Activated naive CD8-positive, alpha-beta T cell treated with anti-CD3 and anti-CD28 coated beads for 36 hours (primary cell): ENCODE data around the gene ARHGAP19. TPM values are rescaled to one million over a fixed set of nuclear protein-coding genes. Genes with fewer than 3 reads are reported as not detected.

Experiments used
- DNase-seq: peaks from one replicate; pipeline ENCODE4 v3.0.0; 2021
- H3K27ac Mint-ChIP-seq: one replicate; pipeline ENCODE4 v1.8.0; 2022; ENCODE audit warnings: mild to moderate bottlenecking, moderate library complexity, mixed read lengths
- H3K27me3 Mint-ChIP-seq: one replicate; pipeline ENCODE4 v1.8.0; 2022; ENCODE audit warnings: mild to moderate bottlenecking, mixed read lengths
- H3K36me3 Mint-ChIP-seq: one replicate; pipeline ENCODE4 v1.8.0; 2021; ENCODE audit warnings: mild to moderate bottlenecking, mixed read lengths
- H3K4me1 Mint-ChIP-seq: one replicate; pipeline ENCODE4 v1.8.0; 2021; ENCODE audit warnings: mixed read lengths
- H3K4me3 Mint-ChIP-seq: one replicate; pipeline ENCODE4 v1.8.0; 2022; ENCODE audit warnings: mild to moderate bottlenecking, moderate library complexity, mixed read lengths
- H3K9me3 Mint-ChIP-seq: one replicate; pipeline ENCODE4 v1.8.0; 2022; ENCODE audit warnings: mixed read lengths
- total RNA-seq, 2 experiments: library from RNA; stranded (reverse); gene quantifications; one replicate each; pipeline ENCODE4 v1.2.3, GENCODE V29; 2021

ARHGAP19 gene
- total RNA-seq, 2 experiments from 2014 or later: 36.1 to 42.9 TPM

DNA sequence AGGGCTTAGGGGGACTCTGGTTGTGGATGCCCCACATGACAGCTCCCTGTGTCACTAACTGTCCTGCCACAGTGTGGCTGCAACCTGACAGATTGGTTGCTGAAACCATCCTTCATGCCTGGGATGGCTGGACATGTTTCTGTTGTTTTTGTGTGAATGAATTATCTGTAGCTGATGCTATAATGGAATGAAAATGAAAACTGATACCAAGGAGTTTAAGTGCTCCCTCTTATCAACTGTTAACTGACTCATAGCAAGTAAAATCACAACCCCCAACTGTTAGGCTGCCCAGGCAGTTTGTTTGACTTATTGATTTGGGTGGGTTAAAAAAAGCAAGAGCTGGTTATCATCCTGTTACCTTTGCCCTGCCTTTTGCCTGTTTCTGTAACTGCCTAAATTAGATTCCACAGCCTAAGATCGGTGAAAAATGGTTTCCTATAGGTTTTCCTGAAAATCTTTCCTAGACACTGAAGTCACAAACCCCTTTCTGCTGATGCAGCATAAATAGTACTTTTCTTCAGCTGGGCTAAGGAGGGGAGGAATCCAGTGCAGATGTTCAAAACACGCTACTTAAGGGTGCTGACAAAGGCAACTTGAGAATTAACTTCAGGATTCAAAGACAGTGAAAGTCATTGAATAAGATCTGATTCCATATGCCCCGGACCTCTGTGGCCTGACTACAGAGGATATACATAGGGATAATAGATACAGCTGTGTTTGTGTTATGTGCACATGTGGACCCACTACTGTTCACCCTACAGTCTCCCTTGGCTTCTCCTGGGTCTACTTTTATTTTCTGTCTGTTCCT lies 36.4 kb upstream of the ARHGAP19 start:
- Mint-ChIP-seq H3K9me3 (no peaks in the 10 kb centered on the region), H3K36me3 (peaks cover 4% of the 10 kb centered on the region), H3K4me1 (peaks cover 51% of the 10 kb centered on the region), H3K27ac (peak overlapping the region; percentile 9), H3K27me3 (no peaks in the 10 kb centered on the region), H3K4me3 (no peak overlapping the region)
- DNase-seq: no peak

DNA sequence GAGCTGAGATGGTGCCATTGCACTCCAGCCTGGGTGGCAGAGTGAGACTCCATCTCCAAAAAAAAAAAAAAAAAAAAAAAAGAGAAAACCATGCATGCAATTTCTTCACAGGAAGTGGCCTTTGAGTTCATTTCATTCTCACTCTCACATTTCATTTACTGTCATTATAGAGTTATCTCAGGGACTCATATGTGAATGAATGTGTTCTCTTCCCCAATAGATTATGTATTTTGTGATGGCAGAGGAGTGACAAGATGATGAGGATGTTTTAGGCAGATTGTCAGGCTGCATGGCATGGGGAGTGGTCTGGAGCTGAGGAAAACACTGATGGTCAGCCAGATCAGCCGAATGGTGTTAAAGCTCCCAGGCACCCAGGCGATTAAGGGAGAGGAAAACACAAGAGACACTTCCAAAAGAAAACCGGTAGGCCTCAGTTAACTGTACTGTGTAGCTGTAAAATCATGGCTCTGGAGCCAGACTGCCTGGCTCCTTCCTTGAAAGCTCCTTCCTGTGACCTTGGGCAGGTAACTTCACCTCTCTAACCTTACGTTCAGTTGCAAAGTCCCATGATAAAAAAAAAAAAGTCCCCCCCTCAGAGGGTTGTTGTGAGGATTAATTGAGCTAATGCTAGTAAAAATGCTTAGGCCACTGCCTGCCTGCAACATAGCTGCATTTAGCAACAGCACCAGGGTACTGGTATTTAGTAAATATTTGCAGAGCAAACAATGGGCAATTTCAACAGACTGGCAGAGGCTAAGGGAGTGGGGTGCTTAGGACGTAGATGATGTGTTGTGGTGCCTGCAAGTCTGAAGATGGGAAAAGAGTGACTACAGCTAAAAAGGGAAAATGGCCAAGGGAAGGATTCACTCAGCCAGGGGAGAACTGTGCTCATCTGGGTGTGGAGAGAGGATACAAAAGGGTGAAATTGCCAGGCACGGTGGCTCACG lies 35.2 kb upstream of the ARHGAP19 start:
- Mint-ChIP-seq H3K4me1 (peaks cover 42% of the 10 kb centered on the region), H3K4me3 (no peak overlapping the region), H3K36me3 (no peaks in the 10 kb centered on the region), H3K27me3 (no peaks in the 10 kb centered on the region), H3K9me3 (no peaks in the 10 kb centered on the region), H3K27ac (peak overlapping the region; percentile 71)
- DNase-seq: no peak

DNA sequence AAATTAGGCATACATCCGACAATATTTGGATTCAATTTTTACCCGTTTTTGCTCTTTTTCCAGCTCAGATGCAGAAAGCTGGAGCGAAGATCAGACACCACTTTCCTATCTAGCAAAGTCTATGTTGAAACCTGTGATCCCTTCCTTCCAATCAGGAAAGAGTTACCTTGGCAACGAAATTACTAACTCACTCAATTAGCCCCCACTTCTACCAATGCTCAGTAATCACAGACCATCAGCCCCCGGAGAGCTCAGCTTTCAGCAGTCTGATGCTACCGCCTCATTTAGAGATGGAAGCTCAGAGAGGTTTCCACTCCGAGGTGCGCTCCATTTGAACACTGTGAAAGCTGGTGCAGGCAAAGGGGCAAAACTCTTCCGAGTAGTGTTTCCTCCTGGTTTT lies 33.3 kb upstream of the ARHGAP19 start:
- H3K36me3 Mint-ChIP-seq: no peaks in the 10 kb centered on the region
- DNase-seq: no peak
- no peaks in the 10 kb centered on the region for H3K9me3 Mint-ChIP-seq
- no peaks in the 10 kb centered on the region for H3K27me3 Mint-ChIP-seq
- H3K4me3 Mint-ChIP-seq: no peak overlapping the region
- peaks cover 39% of the 10 kb centered on the region for H3K4me1 Mint-ChIP-seq
- H3K27ac Mint-ChIP-seq: no peak overlapping the region

DNA sequence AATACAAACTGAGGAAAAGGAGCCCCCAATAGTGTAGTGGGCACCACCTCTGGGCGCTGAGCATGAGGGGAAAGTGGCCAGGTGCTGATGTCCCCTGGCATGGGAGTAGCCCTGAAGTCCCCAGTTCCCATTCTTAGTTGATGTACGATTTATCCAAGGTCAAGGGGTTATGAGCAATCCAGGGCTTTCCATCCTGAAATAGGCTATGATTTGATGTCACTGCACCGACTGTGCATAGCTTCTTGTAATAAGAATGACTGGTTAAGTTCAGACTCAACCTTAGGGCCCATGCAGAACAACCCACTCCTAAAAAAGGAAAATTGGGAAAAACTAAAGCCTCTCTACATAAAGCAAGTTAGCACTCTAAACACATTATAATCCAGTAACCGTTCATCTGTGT lies 31.1 kb upstream of the ARHGAP19 start:
- Mint-ChIP-seq H3K27me3 (no peaks in the 10 kb centered on the region), H3K27ac (no peak overlapping the region), H3K4me3 (no peak overlapping the region), H3K4me1 (peaks cover 38% of the 10 kb centered on the region), H3K36me3 (no peaks in the 10 kb centered on the region), H3K9me3 (no peaks in the 10 kb centered on the region)
- no peak for DNase-seq

DNA sequence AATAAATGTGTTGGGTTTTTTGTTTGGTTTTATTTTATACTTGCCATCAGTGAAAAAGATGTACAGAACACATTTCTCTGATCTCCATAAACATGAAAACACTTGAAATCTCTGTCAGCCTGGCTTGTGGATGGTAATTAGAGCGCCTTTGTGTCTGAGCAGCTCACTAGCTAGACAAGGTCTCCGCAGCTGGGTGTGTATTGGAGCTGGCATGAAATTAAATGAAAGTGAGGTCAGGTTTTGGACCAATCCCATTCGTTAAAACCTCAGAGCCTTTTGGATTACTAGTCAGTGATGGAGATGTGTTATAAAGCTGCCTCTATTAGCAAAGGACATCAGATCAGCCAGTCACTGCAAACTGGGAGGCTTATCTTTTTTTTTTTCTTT lies 29.4 kb upstream of the ARHGAP19 start:
- no peak for DNase-seq
- Mint-ChIP-seq H3K9me3 (no peaks in the 10 kb centered on the region), H3K27me3 (no peaks in the 10 kb centered on the region), H3K36me3 (no peaks in the 10 kb centered on the region), H3K27ac (no peak overlapping the region), H3K4me3 (peak overlapping the region; percentile 84), H3K4me1 (peaks cover 26% of the 10 kb centered on the region)

DNA sequence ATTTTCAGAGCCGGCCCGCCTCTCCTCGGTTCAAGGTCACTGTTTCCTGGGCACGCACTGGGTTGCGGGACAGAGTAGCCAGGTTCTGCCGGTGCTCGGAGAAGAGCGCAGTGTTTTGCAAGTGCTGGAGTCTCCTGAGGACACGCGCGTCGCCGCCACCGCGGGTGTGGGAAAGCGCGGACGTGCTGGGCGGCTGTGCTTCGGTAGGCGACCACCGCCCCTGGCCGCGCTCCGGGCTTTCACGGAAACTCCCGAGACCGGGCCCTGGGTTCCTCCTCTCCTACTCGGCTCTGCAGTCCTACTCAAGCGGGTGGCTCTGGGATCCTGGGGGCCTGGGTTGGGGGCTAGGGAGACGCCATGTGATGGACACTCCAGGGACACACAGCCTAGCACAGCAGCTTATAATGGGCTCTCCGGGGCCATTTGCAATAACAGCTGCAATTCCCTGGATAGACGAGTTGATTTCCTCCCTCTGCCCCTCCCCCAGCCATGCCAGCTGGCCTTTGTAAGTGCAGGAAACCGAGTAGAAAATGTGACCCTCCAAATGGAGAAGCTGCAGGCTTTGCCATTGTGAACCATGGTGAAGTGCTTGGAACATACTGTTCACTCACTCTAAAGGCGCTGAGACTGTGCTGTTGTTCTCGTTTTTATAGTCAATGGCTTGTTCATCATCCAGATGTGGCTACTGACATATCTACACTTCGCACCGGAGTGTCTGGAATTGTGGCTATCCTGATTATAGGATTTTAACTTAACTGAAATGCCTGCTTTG lies 28.8 kb upstream of the ARHGAP19 start:
- DNase-seq: peak; percentile 18
- peak overlapping the region; percentile 81 for H3K27ac Mint-ChIP-seq
- peak overlapping the region; percentile 84 for H3K4me3 Mint-ChIP-seq
- H3K9me3 Mint-ChIP-seq: no peaks in the 10 kb centered on the region
- peaks cover 24% of the 10 kb centered on the region for H3K4me1 Mint-ChIP-seq
- H3K36me3 Mint-ChIP-seq: no peaks in the 10 kb centered on the region
- no peaks in the 10 kb centered on the region for H3K27me3 Mint-ChIP-seq

DNA sequence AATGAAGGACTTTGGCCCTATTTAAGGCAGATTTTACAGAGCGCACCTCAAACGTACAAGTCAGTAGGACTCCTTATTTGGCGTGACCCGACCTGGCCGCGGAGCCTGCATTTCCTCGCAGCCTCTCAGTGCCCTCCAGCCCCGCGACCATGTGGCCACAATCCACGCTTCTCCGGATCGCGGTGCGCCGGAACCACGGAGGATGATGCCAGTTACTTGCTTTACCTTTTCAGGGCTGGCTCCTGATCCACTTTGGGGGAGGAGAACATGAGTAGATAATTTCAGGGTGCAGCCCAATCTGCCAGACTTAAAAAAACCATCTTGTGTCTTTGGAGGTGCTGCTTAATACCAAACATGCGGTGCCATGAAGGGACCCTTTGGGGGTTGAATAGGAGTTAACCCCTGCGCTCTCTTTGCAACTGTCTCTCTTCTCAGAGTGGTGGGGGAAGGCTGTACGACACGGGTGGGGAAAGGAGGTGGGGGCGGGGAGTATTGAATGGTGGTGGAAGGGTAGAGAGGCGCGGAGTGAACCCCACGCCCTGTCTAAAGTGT lies 28.1 kb upstream of the ARHGAP19 start:
- peak overlapping the region; percentile 84 for H3K4me3 Mint-ChIP-seq
- DNase-seq: no peak
- H3K4me1 Mint-ChIP-seq: peaks cover 24% of the 10 kb centered on the region
- H3K27ac Mint-ChIP-seq: peak overlapping the region; percentile 81
- H3K27me3 Mint-ChIP-seq: no peaks in the 10 kb centered on the region
- H3K9me3 Mint-ChIP-seq: no peaks in the 10 kb centered on the region
- H3K36me3 Mint-ChIP-seq: no peaks in the 10 kb centered on the region

DNA sequence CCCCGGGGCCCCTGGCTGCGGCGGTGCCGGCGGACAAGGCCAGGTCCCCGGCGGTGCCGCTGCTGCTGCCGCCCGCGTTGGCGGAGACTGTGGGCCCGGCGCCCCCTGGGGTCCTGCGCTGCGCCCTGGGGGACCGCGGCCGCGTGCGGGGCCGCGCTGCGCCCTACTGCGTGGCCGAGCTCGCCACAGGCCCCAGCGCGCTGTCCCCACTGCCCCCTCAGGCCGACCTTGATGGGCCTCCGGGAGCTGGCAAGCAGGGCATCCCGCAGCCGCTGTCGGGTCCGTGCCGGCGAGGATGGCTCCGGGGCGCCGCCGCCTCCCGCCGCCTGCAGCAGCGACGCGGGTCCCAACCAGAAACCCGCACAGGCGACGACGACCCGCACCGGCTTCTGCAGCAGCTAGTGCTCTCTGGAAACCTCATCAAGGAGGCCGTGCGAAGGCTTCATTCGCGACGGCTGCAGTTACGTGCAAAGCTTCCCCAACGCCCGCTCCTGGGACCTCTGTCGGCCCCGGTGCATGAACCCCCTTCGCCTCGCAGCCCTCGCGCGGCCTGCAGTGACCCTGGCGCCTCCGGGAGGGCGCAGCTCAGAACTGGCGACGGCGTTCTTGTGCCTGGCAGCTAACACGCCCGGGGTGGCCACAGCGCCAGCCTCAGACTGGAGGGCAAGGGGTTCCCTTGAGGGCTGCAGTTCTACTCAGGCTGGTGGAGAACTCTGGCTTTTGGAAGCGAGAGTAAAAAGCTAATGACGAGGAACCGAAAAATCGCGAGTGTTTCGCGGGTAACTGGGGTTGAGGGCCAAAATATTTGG lies 27.4 kb upstream of the ARHGAP19 start:
- Mint-ChIP-seq H3K4me3 (peak overlapping the region; percentile 84), H3K36me3 (no peaks in the 10 kb centered on the region), H3K27me3 (no peaks in the 10 kb centered on the region), H3K27ac (peak overlapping the region; percentile 81), H3K4me1 (peaks cover 24% of the 10 kb centered on the region), H3K9me3 (no peaks in the 10 kb centered on the region)
- DNase-seq: peak; percentile 79

DNA sequence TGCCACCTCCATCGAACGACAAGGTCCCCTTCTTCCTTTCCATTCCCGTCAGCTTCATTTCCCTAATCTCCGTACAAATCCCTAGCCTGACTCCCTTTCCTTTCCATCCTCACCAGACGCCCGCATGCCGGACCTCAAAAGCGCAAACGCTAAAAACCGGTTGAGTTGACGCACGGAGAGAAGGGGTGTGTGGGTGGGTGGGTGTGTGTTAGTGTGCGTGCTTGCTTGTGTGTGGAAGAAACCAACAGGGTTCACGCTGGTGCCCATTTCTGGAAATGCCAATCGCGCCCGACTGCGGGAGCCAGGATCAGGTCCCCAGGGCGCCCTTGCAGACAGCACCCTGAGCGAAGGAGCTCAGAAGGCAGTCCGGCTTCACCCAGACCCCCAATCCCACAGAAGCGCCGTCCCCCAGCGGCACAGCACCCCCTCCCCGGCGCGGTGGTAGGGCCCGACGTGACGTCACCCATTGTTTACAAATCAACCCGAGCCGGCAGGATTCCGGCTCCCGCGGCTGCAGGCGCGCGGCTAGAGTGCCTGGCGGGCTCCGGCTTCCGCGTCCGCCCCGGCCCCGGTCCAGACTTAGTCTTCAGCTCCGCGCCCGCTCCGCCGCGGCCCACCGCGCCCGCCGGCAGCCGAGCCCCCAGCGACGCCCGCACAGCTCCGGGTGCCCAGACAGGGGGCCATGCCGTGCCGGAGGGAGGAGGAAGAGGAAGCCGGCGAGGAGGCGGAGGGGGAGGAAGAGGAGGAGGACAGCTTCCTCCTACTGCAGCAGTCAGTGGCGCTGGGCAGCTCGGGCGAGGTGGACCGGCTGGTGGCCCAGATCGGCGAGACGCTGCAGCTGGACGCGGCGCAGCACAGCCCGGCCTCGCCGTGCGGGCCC lies 26.6 kb upstream of the ARHGAP19 start, which contains the start of gene FRAT1:
FRAT1 (plus strand) TSS at position 500 of the 880 bp plus-strand sequence; CDS start at position 683, 183 bp downstream.
- Mint-ChIP-seq H3K27me3 (no peaks in the 10 kb centered on the region), H3K27ac (peak within 1 kb of the TSS; percentile 99), H3K36me3 (no peaks in the 10 kb centered on the region), H3K4me1 (peaks cover 24% of the 10 kb centered on the region), H3K9me3 (no peaks in the 10 kb centered on the region), H3K4me3 (peak within 1 kb of the TSS; percentile 92)
- DNase-seq: peak; percentile 85

DNA sequence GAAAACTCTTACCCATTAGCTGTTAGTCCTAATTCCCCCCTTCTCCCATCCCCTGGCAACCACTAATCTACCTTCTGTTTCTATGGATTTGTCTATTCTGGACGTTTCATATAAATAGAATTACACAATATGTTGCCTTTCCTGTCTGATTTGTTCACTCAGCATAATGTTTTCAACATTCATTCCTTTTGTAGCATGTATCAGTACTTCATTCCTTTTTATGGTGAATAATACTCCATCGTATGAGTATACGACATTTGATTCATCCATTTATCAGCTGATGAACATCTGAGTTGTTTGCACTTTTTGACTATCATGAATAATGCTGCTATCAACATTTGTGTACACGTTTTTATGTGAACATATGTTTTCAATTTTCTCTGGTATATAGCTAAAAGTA lies 22.2 kb upstream of the ARHGAP19 start:
- H3K4me1 Mint-ChIP-seq: peaks cover 5% of the 10 kb centered on the region

DNA sequence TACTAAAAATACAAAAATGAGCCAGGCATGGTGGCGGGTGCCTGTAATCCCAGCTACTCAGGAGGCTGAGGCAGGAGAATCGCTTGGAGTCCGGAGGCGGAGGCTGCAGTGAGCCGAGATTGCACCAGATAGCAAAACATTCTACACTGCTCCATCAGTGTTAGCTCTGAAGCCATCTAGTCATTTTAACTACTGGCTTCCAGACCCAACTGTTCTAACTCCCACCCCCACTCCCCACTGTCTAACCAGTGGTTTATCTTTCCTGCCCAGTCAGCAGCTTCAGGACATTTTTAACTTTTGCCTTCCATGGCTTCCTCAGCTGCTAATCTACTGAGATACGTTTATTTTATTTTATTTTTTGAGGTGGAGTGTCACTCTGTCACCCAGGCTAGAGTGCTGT lies 20.5 kb upstream of the ARHGAP19 start:
- no peak for DNase-seq
- H3K9me3 Mint-ChIP-seq: no peaks in the 10 kb centered on the region
- no peaks in the 10 kb centered on the region for H3K4me1 Mint-ChIP-seq
- no peaks in the 10 kb centered on the region for H3K27me3 Mint-ChIP-seq
- H3K36me3 Mint-ChIP-seq: no peaks in the 10 kb centered on the region
- no peak overlapping the region for H3K4me3 Mint-ChIP-seq
- H3K27ac Mint-ChIP-seq: no peak overlapping the region

More for the DNA sequence above, 22.2 kb upstream of the ARHGAP19 start:
- DNase-seq: no peak
- H3K4me3 Mint-ChIP-seq: no peak overlapping the region
- H3K36me3 Mint-ChIP-seq: no peaks in the 10 kb centered on the region
- H3K27me3 Mint-ChIP-seq: no peaks in the 10 kb centered on the region
- no peak overlapping the region for H3K27ac Mint-ChIP-seq
- H3K9me3 Mint-ChIP-seq: no peaks in the 10 kb centered on the region

DNA sequence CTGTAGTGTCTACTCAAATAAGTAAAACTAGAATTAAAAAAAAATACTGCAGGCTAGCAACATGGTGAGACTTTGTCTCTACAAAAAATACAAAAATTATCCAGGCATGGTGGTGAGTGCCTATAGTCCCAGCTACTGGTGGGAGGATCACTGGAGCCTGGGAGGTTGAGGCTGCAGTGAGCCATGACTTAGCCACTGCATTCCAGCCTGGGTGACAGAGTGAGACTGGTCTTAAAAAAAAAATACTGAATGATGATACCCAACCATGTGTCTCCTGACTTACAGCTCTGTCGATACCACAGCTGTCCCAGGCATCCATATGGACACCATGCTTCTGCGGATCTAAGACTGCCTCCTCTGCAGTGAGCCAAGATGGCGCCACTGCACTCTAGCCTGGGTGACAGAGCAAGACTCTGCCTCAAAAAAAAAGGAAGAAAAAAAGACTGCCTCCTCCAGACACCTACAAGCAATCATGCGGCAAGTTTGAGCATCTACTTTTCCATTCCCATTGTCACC lies 18.7 kb upstream of the ARHGAP19 start:
- H3K4me1 Mint-ChIP-seq: no peaks in the 10 kb centered on the region

More for the DNA sequence above, 18.7 kb upstream of the ARHGAP19 start:
- no peaks in the 10 kb centered on the region for H3K9me3 Mint-ChIP-seq
- H3K27me3 Mint-ChIP-seq: no peaks in the 10 kb centered on the region
- no peaks in the 10 kb centered on the region for H3K36me3 Mint-ChIP-seq
- no peak overlapping the region for H3K27ac Mint-ChIP-seq
- no peak overlapping the region for H3K4me3 Mint-ChIP-seq
- no peak for DNase-seq
